HepG2 (cell line): ENCODE measurements around the gene ZNF582. TPM values are rescaled to one million over a fixed set of nuclear protein-coding genes. Genes with fewer than 3 reads are reported as not detected.

Experiments
- CBX1 ChIP-seq: IDR thresholded peaks from one replicate; pipeline ENCODE4 v1.6.1; 2016; ENCODE audit warnings: antibody characterized with exemption, low read depth
- FOSL2 ChIP-seq: sonication (generic); formaldehyde crosslinking; IDR thresholded peaks from 2 replicates; pipeline ENCODE4 v1.4.0; 2020; ENCODE audit warnings: missing genetic modification reagents
- IKZF4 ChIP-seq: sonication (generic); formaldehyde crosslinking; IDR thresholded peaks from 2 replicates; pipeline ENCODE4 v1.5.1; 2020; ENCODE audit warnings: borderline replicate concordance, mild to moderate bottlenecking, low read depth, missing genetic modification reagents; ENCODE audit errors: not compliant biosample characterization
- KAT7 ChIP-seq: IDR thresholded peaks from 2 replicates; pipeline ENCODE4 v1.6.1; 2018; ENCODE audit warnings: borderline replicate concordance, missing compliant biosample characterization
- MXD4 ChIP-seq: IDR thresholded peaks from 2 replicates; pipeline ENCODE4 v1.6.1; 2016; ENCODE audit warnings: mild to moderate bottlenecking, missing biosample characterization, missing genetic modification reagents
- PAX8 ChIP-seq: sonication (generic); formaldehyde crosslinking; IDR thresholded peaks from 2 replicates; pipeline ENCODE4 v1.8.0; 2022; ENCODE audit warnings: mild to moderate bottlenecking, missing genetic modification reagents, borderline replicate concordance
- POLR2AphosphoS2 ChIP-seq: IDR thresholded peaks from 2 replicates; pipeline ENCODE4 v1.6.1; 2011; ENCODE audit warnings: low read depth, low read length, improper control_type of control experiment
- PRMT3 ChIP-seq: sonication (generic); formaldehyde crosslinking; IDR thresholded peaks from 2 replicates; pipeline ENCODE4 v1.8.1; 2022; ENCODE audit warnings: low read depth, mild to moderate bottlenecking, moderate library complexity, missing genetic modification reagents, borderline replicate concordance
- SRSF1 ChIP-seq: fragments of 200-400 bp; formaldehyde crosslinking; optimal IDR thresholded peaks from 2 replicates; pipeline ENCODE3; 2017; ENCODE audit warnings: mild to moderate bottlenecking, low read depth, low read length, moderate library complexity
- TBP ChIP-seq: sonication (generic); formaldehyde crosslinking; IDR thresholded peaks from 2 replicates; pipeline ENCODE4 v1.5.0; 2020; ENCODE audit warnings: missing genetic modification reagents
- THYN1 ChIP-seq: sonication (generic); formaldehyde crosslinking; IDR thresholded peaks from 2 replicates; pipeline ENCODE4 v1.8.1; 2023; ENCODE audit warnings: low read depth, mild to moderate bottlenecking, moderate library complexity, missing genetic modification reagents, borderline replicate concordance
- XRCC5 ChIP-seq: fragments of 200-400 bp; formaldehyde crosslinking; optimal IDR thresholded peaks from 2 replicates; pipeline ENCODE3; 2017; ENCODE audit warnings: mild to moderate bottlenecking, low read length
- ZBTB7A ChIP-seq: sonication (generic); formaldehyde crosslinking; IDR thresholded peaks from 2 replicates; pipeline ENCODE4 v1.8.0; 2022; ENCODE audit warnings: mild to moderate bottlenecking, missing genetic modification reagents
- ZC3H13 ChIP-seq: sonication (generic); formaldehyde crosslinking; IDR thresholded peaks from 2 replicates; pipeline ENCODE4 v1.8.1; 2023; ENCODE audit warnings: mild to moderate bottlenecking, missing genetic modification reagents, moderate library complexity
- ZNF253 ChIP-seq: sonication (generic); formaldehyde crosslinking; IDR thresholded peaks from 2 replicates; pipeline ENCODE4 v1.8.0; 2022; ENCODE audit warnings: mild to moderate bottlenecking, missing genetic modification reagents, borderline replicate concordance
- ZNF672 ChIP-seq: sonication (generic); formaldehyde crosslinking; IDR thresholded peaks from 2 replicates; pipeline ENCODE4 v1.8.1; 2022; ENCODE audit warnings: missing genetic modification reagents
- ZNF678 ChIP-seq: sonication (generic); formaldehyde crosslinking; IDR thresholded peaks from 2 replicates; pipeline ENCODE4 v1.4.0; 2020; ENCODE audit warnings: mild to moderate bottlenecking, missing genetic modification reagents
- polyA plus RNA-seq, 8 experiments: library from polyadenylated mRNA; depleted of rRNA in 3 of 8; stranded (reverse) in 7 of 8; unstranded in 1 of 8; fragments of >200 nt; fragmentation: Illumina TruSeq in 4 of 8; extraction: Trizol in 4 of 8; gene quantifications; 2 replicates each; pipeline versions ENCODE4 v1.2.1 to v1.2.3, GENCODE V29; 2011 to 2016; ENCODE audit warnings: low read depth in 4 of 8, missing spikeins in 1 of 8, mixed read lengths in 1 of 8; ENCODE audit not compliant: insufficient read depth in 1 of 8
- total RNA-seq, 5 experiments: library from RNA; depleted of rRNA; stranded (reverse); fragments of >200 nt; fragmentation: Illumina TruSeq; extraction: Trizol; gene quantifications; 2 replicates each; pipeline ENCODE4 v1.2.3, GENCODE V29; 2016; ENCODE audit warnings: low read depth in 1 of 5
- TF ChIP-seq, protein P1 (sequence below): sonication (generic); formaldehyde crosslinking; IDR thresholded peaks from 2 replicates; pipeline ENCODE4 v1.4.0; 2020; ENCODE audit warnings: missing genetic modification reagents, low read depth, mild to moderate bottlenecking, borderline replicate concordance
- TF ChIP-seq, protein P2 (sequence below): IDR thresholded peaks from 2 replicates; pipeline ENCODE4 v1.6.1; 2016; ENCODE audit warnings: missing biosample characterization, missing genetic modification reagents, low read depth
- TF ChIP-seq, protein P3 (sequence below): sonication (generic); formaldehyde crosslinking; IDR thresholded peaks from 2 replicates; pipeline ENCODE4 v1.5.1; 2020; ENCODE audit warnings: missing genetic modification reagents, mild to moderate bottlenecking, borderline replicate concordance
- TF ChIP-seq, protein P4 (sequence below): IDR thresholded peaks from 2 replicates; pipeline ENCODE4 v1.6.1; 2016; ENCODE audit warnings: mild to moderate bottlenecking
- TF ChIP-seq, protein P5 (sequence below): sonication (generic); formaldehyde crosslinking; IDR thresholded peaks from 2 replicates; pipeline ENCODE4 v1.4.0; 2020; ENCODE audit warnings: missing genetic modification reagents

The ZNF582 gene
- total and polyA plus RNA-seq, 2 of the 13 experiments (the other 11 are each of a cell fraction or from before 2014, with no cell fraction given) = 0.83 to 1.6 TPM

DNA sequence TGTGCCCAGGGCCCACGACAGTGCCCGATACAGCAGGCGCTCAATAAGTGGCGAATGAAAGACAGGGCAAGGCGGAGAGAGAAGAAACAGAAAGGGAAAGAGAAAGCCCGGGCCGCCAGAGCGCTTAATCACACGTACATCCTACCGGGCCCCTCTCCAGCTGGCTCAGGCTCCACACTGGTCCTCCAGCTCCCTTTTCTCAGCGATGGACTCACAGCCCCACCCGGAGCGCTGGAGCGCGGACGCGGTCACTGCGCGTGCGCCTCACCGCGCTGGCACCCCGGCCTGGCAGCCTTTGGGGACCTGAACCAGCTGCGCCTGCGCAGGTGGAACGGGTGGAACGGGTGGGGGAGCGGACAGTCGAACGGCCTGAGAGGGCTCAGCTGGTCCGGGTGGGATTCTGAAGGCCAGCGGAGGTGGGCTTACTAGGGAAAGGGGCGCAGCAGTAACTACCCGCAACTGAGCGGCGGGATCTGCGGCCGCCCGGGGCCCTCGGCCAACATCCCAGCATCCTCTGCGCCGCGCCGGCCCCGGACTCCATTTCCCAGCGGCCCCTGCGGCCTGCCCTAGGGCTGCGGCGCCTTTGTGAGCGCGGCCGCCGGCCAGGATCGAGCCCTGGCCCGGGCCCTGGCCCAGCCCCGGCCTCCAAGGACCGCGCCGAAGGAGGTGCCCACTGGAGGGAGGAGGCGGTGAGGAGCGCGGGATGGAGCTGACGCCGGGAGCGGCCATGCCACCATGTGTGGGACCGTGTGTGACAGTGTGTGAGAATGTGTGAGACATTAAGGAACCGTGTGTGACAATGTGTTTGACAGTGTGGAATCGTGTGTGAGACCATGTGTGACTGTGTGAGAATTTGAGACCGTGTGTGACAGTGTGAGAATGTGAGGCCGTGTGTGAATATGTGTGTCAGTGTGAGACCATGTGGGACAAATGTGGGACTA, 10.7 kb upstream of the ZNF582 start, which contains the start of gene ZNF583 (continued):
- TF ChIP-seq TBP (no peak), CBX1 (peak; percentile 40), MXD4 (0 out of 2 replicates have a peak, but pooled peaks have one; percentile 20), SRSF1 (no peak), IKZF4 (CRISPR knock-in tag) (no peak), XRCC5 (no peak), ZNF672 (CRISPR knock-in tag) (0 out of 2 replicates have a peak, but pooled peaks have one; percentile 68), ZC3H13 (peak; percentile 77), KAT7 (CRISPR knock-in tag) (no peak; the same call in 1 of the 2 replicates), FOSL2 (CRISPR knock-in tag) (no peak), THYN1 (CRISPR knock-in tag) (no peak), ZNF253 (CRISPR knock-in tag) (0 out of 2 replicates have a peak, but pooled peaks have one; percentile 88), ZNF678 (CRISPR knock-in tag) (0 out of 2 replicates have a peak, but pooled peaks have one; percentile 32), PAX8 (CRISPR knock-in tag) (peak; percentile 65; the same call in 1 of the 2 replicates), PRMT3 (no peak), POLR2AphosphoS2 (no peak), ZBTB7A (CRISPR knock-in tag) (no peak)
- TF ChIP-seq, protein P1, sequence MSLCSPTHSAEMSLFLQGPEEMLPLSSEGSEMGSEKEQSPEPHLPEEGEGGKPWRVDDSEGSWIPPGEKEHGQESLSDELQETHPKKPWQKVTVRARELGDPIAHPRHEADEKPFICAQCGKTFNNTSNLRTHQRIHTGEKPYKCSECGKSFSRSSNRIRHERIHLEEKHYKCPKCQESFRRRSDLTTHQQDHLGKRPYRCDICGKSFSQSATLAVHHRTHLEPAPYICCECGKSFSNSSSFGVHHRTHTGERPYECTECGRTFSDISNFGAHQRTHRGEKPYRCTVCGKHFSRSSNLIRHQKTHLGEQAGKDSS = no peak
- TF ChIP-seq, protein P2, sequence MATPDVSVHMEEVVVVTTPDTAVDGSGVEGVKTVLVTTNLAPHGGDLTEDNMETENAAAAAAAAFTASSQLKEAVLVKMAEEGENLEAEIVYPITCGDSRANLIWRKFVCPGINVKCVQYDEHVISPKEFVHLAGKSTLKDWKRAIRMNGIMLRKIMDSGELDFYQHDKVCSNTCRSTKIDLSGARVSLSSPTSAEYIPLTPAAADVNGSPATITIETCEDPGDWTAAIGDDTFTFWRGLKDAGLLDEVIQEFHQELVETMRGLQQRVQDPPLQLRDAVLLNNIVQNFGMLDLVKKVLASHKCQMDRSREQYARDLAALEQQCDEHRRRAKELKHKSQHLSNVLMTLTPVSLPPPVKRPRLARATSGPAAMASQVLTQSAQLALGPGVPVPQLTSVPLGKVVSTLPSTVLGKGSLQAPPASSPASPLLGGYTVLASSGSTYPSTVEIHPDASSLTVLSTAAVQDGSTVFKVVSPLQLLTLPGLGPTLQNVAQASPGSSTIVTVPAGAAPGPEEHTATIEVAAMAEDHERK = no peak
- TF ChIP-seq, protein P3, sequence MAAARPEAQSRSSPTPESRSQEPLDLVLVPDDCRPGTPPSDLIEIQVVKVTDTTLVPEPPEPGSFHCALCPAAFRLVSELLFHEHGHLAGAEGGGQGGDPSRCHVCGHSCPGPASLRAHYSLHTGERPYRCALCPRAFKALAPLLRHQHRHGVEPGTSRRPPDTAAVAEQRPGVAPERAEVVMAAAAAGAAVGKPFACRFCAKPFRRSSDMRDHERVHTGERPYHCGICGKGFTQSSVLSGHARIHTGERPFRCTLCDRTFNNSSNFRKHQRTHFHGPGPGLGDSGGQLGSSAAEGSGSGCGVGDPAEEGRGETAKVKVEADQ (CRISPR knock-in tag) = no peak
- TF ChIP-seq, protein P4, sequence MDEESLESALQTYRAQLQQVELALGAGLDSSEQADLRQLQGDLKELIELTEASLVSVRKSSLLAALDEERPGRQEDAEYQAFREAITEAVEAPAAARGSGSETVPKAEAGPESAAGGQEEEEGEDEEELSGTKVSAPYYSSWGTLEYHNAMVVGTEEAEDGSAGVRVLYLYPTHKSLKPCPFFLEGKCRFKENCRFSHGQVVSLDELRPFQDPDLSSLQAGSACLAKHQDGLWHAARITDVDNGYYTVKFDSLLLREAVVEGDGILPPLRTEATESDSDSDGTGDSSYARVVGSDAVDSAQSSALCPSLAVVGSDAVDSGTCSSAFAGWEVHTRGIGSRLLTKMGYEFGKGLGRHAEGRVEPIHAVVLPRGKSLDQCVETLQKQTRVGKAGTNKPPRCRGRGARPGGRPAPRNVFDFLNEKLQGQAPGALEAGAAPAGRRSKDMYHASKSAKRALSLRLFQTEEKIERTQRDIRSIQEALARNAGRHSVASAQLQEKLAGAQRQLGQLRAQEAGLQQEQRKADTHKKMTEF (CRISPR knock-in tag) = peak; percentile 59; the same call in 1 of the 2 replicates
- TF ChIP-seq, protein P5, sequence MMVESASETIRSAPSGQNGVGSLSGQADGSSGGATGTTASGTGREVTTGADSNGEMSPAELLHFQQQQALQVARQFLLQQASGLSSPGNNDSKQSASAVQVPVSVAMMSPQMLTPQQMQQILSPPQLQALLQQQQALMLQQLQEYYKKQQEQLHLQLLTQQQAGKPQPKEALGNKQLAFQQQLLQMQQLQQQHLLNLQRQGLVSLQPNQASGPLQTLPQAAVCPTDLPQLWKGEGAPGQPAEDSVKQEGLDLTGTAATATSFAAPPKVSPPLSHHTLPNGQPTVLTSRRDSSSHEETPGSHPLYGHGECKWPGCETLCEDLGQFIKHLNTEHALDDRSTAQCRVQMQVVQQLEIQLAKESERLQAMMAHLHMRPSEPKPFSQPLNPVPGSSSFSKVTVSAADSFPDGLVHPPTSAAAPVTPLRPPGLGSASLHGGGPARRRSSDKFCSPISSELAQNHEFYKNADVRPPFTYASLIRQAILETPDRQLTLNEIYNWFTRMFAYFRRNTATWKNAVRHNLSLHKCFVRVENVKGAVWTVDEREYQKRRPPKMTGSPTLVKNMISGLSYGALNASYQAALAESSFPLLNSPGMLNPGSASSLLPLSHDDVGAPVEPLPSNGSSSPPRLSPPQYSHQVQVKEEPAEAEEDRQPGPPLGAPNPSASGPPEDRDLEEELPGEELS (CRISPR knock-in tag) = no peak
